CD4-positive, alpha-beta T cell (primary cell): ENCODE results near the gene CTNNA2. TPM values are rescaled to one million over a fixed set of nuclear protein-coding genes. Genes with fewer than 3 reads are reported as not detected.

ENCODE experiments used
- ATAC-seq: fragments of 200-7000 bp; cut with Tn5 transposase; one replicate; pipeline ENCODE4 v1.10.0; 2022; ENCODE audit warnings: mild to moderate bottlenecking; ENCODE audit not compliant: poor library complexity
- CTCF ChIA-PET: fragments of 350-600 bp; sonication (Branson Sonifier 250); formaldehyde crosslinking; loops from one replicate; lab custom pipeline; 2021; ENCODE audit warnings: antibody characterized with exemption, inconsistent platforms; lab: Charles Lee
- POLR2A ChIA-PET: fragments of 350-600 bp; sonication (Branson Sonifier 250); formaldehyde crosslinking; loops from one replicate; lab custom pipeline; 2021; ENCODE audit warnings: antibody characterized with exemption, inconsistent platforms; lab: Charles Lee
- DNase-seq, 14 experiments: peaks; one replicate each; pipeline ENCODE4 v3.0.0-alpha.2; 2013 to 2020; ENCODE audit warnings: mixed read lengths in 2 of 14
- H3K27ac ChIP-seq, 2 donors: one replicate each; pipeline versions ENCODE4 v1.5.1 to v1.7.0; 2013; ENCODE audit warnings: low read length in 2 of 2, low read depth in 1 of 2, mild to moderate bottlenecking in 1 of 2
- H3K27me3 ChIP-seq, 2 experiments: 1 replicate in 1 of 2; 2 replicates in 1 of 2; pipeline versions ENCODE4 v1.6.1 to v1.7.0; 2013; ENCODE audit warnings: low read length in 2 of 2, control low read depth in 1 of 2, mild to moderate bottlenecking in 1 of 2, moderate library complexity in 1 of 2; ENCODE audit not compliant: insufficient read depth in 2 of 2, control insufficient read depth in 1 of 2
- H3K36me3 ChIP-seq: one replicate; pipeline ENCODE4 v1.6.1; 2013; ENCODE audit warnings: low read length, control low read depth; ENCODE audit not compliant: insufficient read depth
- H3K4me1 ChIP-seq: one replicate; pipeline ENCODE4 v1.6.1; 2013; ENCODE audit warnings: low read length, control low read depth; ENCODE audit not compliant: insufficient read depth
- H3K4me3 ChIP-seq: one replicate; pipeline ENCODE4 v1.5.1; 2013; ENCODE audit warnings: mild to moderate bottlenecking, low read length, moderate library complexity
- H3K9me3 ChIP-seq, 2 experiments: 1 replicate in 1 of 2; 2 replicates in 1 of 2; pipeline versions ENCODE4 v1.6.1 to v1.7.0; 2013; ENCODE audit warnings: low read length in 2 of 2, mild to moderate bottlenecking in 2 of 2, control low read depth in 1 of 2, moderate library complexity in 1 of 2; ENCODE audit not compliant: control insufficient read depth in 1 of 2, insufficient read depth in 1 of 2
- H3K27ac Mint-ChIP-seq: one replicate; pipeline ENCODE4 v1.8.0; 2020; ENCODE audit warnings: mixed read lengths
- H3K27me3 Mint-ChIP-seq: one replicate; pipeline ENCODE4 v1.8.0; 2021; ENCODE audit warnings: mixed read lengths
- H3K36me3 Mint-ChIP-seq: one replicate; pipeline ENCODE4 v1.8.0; 2021; ENCODE audit warnings: low read depth, mixed read lengths
- H3K4me1 Mint-ChIP-seq: one replicate; pipeline ENCODE4 v1.8.0; 2021; ENCODE audit warnings: low read depth, mixed read lengths
- H3K4me3 Mint-ChIP-seq: one replicate; pipeline ENCODE4 v1.8.0; 2020; ENCODE audit warnings: mild to moderate bottlenecking, mixed read lengths
- H3K9me3 Mint-ChIP-seq: one replicate; pipeline ENCODE4 v1.8.0; 2020; ENCODE audit warnings: mixed read lengths
- CTCF ChIP-seq: fragments of 200-600 bp; IDR thresholded peaks from one replicate; pipeline ENCODE4 v1.8.0; 2022; ENCODE audit warnings: antibody characterized with exemption, mild to moderate bottlenecking
- intact Hi-C, 2 experiments: fragments of 100-400 bp; cut with DNase I in 1 of 2; cut with micrococcal nuclease in 1 of 2; formaldehyde crosslinking; loops; one replicate each; pipeline versions ENCODE4 v1.15.1 to v1.9.0; 2023 to 2025; cut with DNase I, micrococcal nuclease
- total RNA-seq, 174 experiments: library from RNA in 2 of 174; stranded (reverse) in 2 of 174; gene quantifications; one replicate each; pipeline ENCODE4 v1.2.3 and lab custom pipeline; 2021 to 2026

Gene CTNNA2
- total RNA-seq, 2 experiments from 2014 or later = not detected

DNA sequence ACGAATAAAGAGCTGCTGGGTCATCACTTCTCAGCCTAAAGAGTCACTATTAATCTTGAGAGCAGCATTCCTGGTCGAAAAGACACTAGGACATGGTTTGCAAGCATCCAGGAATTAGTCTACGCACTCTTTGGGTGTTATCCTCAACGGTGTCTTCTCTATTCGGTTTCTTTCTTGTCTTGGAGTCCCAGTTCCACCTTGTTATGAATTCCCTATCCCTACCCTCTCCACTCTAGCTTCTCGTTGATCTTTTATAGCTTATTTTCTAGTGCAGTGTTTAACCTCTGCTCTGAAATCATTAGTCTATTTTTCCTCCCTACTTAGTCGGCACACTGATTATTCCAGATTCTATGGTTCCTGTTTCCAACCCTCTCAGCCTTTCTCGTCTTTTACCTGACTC lies 949.8 kb downstream of the CTNNA2 start:
- no peak overlapping the region for H3K4me3 ChIP-seq
- CTCF ChIA-PET = no interaction called here
- no peak for TF ChIP-seq CTCF

DNA sequence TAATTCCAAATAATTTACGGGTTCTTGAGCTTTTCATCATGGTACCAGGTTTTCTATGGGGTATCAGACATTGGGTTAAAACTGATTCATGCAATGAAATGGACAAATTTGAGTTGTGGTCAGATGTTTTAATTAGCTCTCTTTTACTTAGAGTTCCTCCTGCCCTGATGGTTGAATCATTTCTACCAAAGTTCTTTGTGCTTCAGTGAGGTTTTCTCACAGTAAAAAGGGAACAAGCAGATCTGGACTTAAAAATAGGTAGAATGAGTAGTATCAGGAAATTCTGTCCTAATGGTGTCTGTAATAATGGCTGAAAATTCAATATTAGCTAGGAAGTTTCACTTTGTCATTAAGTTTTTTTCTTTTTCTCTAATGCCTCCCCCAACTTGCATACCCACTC lies 951.4 kb downstream of the CTNNA2 start:
- no peak for ATAC-seq
- no peak for DNase-seq
- Mint-ChIP-seq H3K9me3 (peaks cover 4% of the 10 kb centered on the region), H3K4me1 (no peaks in the 10 kb centered on the region), H3K4me3 (no peak overlapping the region), H3K36me3 (no peaks in the 10 kb centered on the region), H3K27ac (no peak overlapping the region), H3K27me3 (no peaks in the 10 kb centered on the region)
- ChIA-PET POLR2A (no interaction called here), CTCF (no interaction called here)
- H3K27me3 ChIP-seq = no peaks in the 10 kb centered on the region
- no peaks in the 10 kb centered on the region for H3K9me3 ChIP-seq
- no peaks in the 10 kb centered on the region for H3K36me3 ChIP-seq
- H3K27ac ChIP-seq = no peak overlapping the region
- no peak overlapping the region for H3K4me3 ChIP-seq
- no peaks in the 10 kb centered on the region for H3K4me1 ChIP-seq
- intact Hi-C loops = no loop called here
- no peak for TF ChIP-seq CTCF

More for the DNA sequence above, 949.8 kb downstream of the CTNNA2 start:
- Histone ChIP-seq H3K4me1 (no peaks in the 10 kb centered on the region), H3K27me3 (no peaks in the 10 kb centered on the region), H3K27ac (no peak overlapping the region), H3K9me3 (no peaks in the 10 kb centered on the region), H3K36me3 (no peaks in the 10 kb centered on the region)
- POLR2A ChIA-PET = no interaction called here
- H3K4me3 Mint-ChIP-seq = no peak overlapping the region
- H3K9me3 Mint-ChIP-seq = peaks cover 4% of the 10 kb centered on the region
- intact Hi-C loops = no loop called here
- no peaks in the 10 kb centered on the region for H3K27me3 Mint-ChIP-seq
- H3K27ac Mint-ChIP-seq = no peak overlapping the region
- no peaks in the 10 kb centered on the region for H3K4me1 Mint-ChIP-seq
- DNase-seq = no peak
- no peaks in the 10 kb centered on the region for H3K36me3 Mint-ChIP-seq
- ATAC-seq = no peak

DNA sequence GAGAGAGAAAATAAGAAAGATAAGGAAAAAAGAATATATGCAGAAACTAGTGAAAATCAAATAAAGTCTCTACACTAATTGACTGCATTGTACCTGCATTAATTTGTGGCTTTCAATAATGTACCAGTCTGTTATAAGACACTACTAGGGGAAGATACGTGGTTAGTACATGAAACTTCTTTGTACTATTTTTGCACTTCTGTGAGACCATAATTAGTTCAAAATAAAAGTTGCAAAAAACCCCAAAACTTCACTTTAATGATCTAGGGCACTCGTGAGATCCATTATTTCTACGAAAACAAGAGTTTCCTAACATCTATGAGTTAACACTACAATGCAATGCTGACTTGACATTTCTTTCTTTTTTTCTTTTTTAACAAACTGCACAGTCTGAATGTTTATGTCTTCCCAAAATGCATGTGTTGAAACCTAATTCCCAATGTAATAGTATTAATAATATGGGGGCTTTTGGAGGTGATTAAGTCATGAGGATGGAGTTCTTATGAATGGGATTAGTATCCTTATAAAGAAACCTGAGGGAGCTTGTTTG lies 954.5 kb downstream of the CTNNA2 start:
- Mint-ChIP-seq H3K27me3 (no peaks in the 10 kb centered on the region), H3K4me3 (no peak overlapping the region), H3K4me1 (no peaks in the 10 kb centered on the region), H3K9me3 (peaks cover 9% of the 10 kb centered on the region), H3K27ac (no peak overlapping the region), H3K36me3 (no peaks in the 10 kb centered on the region)
- H3K4me3 ChIP-seq = no peak overlapping the region
- intact Hi-C loops = no loop called here
- H3K36me3 ChIP-seq = no peaks in the 10 kb centered on the region
- no peaks in the 10 kb centered on the region for H3K9me3 ChIP-seq
- ChIA-PET CTCF (no interaction called here), POLR2A (no interaction called here)
- no peaks in the 10 kb centered on the region for H3K4me1 ChIP-seq
- H3K27ac ChIP-seq = no peak overlapping the region
- no peaks in the 10 kb centered on the region for H3K27me3 ChIP-seq
- DNase-seq (no peak), ATAC-seq (no peak)
- TF ChIP-seq CTCF = no peak
